Measurements from ENCODE around the gene C14orf180.

Gene C14orf180

GRCh38 chr14:104563742-104564615 is 15.6 kb upstream of the C14orf180 start (continued):
- TF ChIP-seq ZNF776 (tag by site-specific recombination; IDR thresholded peaks at IDR 0.05; ENCODE audit: borderline replicate concordance) = no peak
- peak; percentile 78 for TF ChIP-seq GLIS1 (tag by site-specific recombination; IDR thresholded peaks at IDR 0.05)
- no peak for TF ChIP-seq MYNN (tag by site-specific recombination; IDR thresholded peaks at IDR 0.05; ENCODE audit: borderline replicate concordance)
- TF ChIP-seq ZBTB7A (tag by site-specific recombination; IDR thresholded peaks at IDR 0.05; ENCODE audit: low read depth) = no peak

- Histone ChIP-seq H3K27ac (ENCODE audit: extremely low read depth, low read depth, low read length) (no peak overlapping the region), H3K36me3 (ENCODE audit: control insufficient read depth in 2 of 2, insufficient read depth in 1 of 2, low read length in 2 of 2) (no peaks in the 10 kb centered on the region), H3K4me1 (ENCODE audit: control insufficient read depth, insufficient read depth, low read length) (no peaks in the 10 kb centered on the region), H3K4me3 (ENCODE audit: low read depth, low read length) (no peak overlapping the region), H3K9me3 (ENCODE audit: control insufficient read depth, insufficient read depth, low read depth, low read length) (no peaks in the 10 kb centered on the region)
- CTCF ChIA-PET = interaction anchor here (0.6 to 2.5 kb wide), 31 partner anchors 9 to 1007 kb away, joined by 3 to 20 read pairs (median 4); no protein-coding TSS in a partner anchor
- POLR2A ChIA-PET = no interaction called here
- no peak for TF ChIP-seq ZNF585B (tag by site-specific recombination; IDR thresholded peaks at IDR 0.05)
- TF ChIP-seq ZIC2 (tag by site-specific recombination; IDR thresholded peaks at IDR 0.05) = peak; percentile 29
- peak; percentile 57; the same call in 1 of the 2 replicates for TF ChIP-seq GLIS1 (tag by site-specific recombination; IDR thresholded peaks at IDR 0.05)
Measured at GRCh38 chr14:104564744-104565679, 14.6 kb upstream of the C14orf180 start.

- CTCF ChIA-PET = no interaction called here
- TF ChIP-seq ZFHX2 (tag by site-specific recombination; conservative IDR thresholded peaks at IDR 0.05) = peak; percentile 56
- TF ChIP-seq ZNF513 (tag by site-specific recombination; IDR thresholded peaks at IDR 0.05) = no peak
- TF ChIP-seq IKZF3 (tag by site-specific recombination; IDR thresholded peaks at IDR 0.05) = no peak
- no peak for TF ChIP-seq ZNF580 (tag by site-specific recombination; IDR thresholded peaks at IDR 0.05)
- no peak for TF ChIP-seq ZNF324 (tag by site-specific recombination; IDR thresholded peaks at IDR 0.05)
- no peak for TF ChIP-seq YY2 (tag by site-specific recombination; IDR thresholded peaks at IDR 0.05)
- no peak for TF ChIP-seq ZNF426 (tag by site-specific recombination; IDR thresholded peaks at IDR 0.05)
- TF ChIP-seq EGR2 (tag by site-specific recombination; IDR thresholded peaks at IDR 0.05; ENCODE audit: low read depth) = 0 out of 2 replicates have a peak, but pooled peaks have one; percentile 22
- no peak for TF ChIP-seq ZNF555 (tag by site-specific recombination; conservative IDR thresholded peaks at IDR 0.05)
Measured at GRCh38 chr14:104567141-104567956, 12.2 kb upstream of the C14orf180 start.

More at GRCh38 chr14:104567141-104567956, 12.2 kb upstream of the C14orf180 start:
- H3K27ac ChIP-seq (ENCODE audit: extremely low read depth, low read depth, low read length) = no peak overlapping the region
- no peaks in the 10 kb centered on the region for H3K4me1 ChIP-seq (ENCODE audit: control insufficient read depth, insufficient read depth, low read length)
- no peaks in the 10 kb centered on the region for H3K36me3 ChIP-seq (ENCODE audit: control insufficient read depth in 2 of 2, insufficient read depth in 1 of 2, low read length in 2 of 2)
- H3K4me3 ChIP-seq (ENCODE audit: low read depth, low read length) = no peak overlapping the region
- no peaks in the 10 kb centered on the region for H3K9me3 ChIP-seq (ENCODE audit: control insufficient read depth, insufficient read depth, low read depth, low read length)
- POLR2A ChIA-PET = no interaction called here
